ENCODE measurements around the gene UBLCP1. TPM values are rescaled to one million over a fixed set of nuclear protein-coding genes. Genes with fewer than 3 reads are reported as not detected.

UBLCP1 gene
- total RNA-seq, 1 donor from 2014 or later, result 15.0 TPM

DNA sequence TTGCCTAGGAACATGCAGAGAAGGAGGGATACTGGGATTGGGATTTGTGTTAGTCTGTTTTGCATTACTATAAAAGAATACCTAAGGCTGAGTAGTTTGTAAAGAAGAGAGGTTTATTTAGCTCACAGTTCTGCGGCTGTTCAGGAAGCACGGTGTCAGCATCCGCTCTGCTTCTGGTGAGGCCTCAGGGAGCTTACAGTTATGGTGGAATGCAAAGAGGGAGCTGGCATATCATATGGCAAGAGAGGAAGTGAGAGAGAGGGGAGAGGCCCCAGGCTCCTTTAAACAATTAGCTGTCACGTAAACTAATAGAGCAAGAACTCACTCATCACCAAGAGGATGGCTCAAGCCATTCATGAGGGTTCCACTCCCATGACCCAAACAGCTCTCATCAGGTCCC, 40.2 kb downstream of the UBLCP1 start:
- H3K9me3 ChIP-seq, result no peaks in the 10 kb centered on the region
- TF ChIP-seq, protein P1, sequence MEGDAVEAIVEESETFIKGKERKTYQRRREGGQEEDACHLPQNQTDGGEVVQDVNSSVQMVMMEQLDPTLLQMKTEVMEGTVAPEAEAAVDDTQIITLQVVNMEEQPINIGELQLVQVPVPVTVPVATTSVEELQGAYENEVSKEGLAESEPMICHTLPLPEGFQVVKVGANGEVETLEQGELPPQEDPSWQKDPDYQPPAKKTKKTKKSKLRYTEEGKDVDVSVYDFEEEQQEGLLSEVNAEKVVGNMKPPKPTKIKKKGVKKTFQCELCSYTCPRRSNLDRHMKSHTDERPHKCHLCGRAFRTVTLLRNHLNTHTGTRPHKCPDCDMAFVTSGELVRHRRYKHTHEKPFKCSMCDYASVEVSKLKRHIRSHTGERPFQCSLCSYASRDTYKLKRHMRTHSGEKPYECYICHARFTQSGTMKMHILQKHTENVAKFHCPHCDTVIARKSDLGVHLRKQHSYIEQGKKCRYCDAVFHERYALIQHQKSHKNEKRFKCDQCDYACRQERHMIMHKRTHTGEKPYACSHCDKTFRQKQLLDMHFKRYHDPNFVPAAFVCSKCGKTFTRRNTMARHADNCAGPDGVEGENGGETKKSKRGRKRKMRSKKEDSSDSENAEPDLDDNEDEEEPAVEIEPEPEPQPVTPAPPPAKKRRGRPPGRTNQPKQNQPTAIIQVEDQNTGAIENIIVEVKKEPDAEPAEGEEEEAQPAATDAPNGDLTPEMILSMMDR (IDR thresholded peaks at IDR 0.05), result no peak
- TF ChIP-seq POLR2A (IDR thresholded peaks at IDR 0.05), result no peak
- intact Hi-C loops (cut with DNase I), result no loop called here
- no peaks in the 10 kb centered on the region for H3K36me3 ChIP-seq
- H3K27ac ChIP-seq, result no peak overlapping the region
- DNase-seq (ENCODE audit: extremely low spot score in 2 of 2), result no peak
- no peaks in the 10 kb centered on the region for H3K4me1 ChIP-seq
- H3K4me3 ChIP-seq, result no peak overlapping the region
- H3K27me3 ChIP-seq, result no peaks in the 10 kb centered on the region

DNA sequence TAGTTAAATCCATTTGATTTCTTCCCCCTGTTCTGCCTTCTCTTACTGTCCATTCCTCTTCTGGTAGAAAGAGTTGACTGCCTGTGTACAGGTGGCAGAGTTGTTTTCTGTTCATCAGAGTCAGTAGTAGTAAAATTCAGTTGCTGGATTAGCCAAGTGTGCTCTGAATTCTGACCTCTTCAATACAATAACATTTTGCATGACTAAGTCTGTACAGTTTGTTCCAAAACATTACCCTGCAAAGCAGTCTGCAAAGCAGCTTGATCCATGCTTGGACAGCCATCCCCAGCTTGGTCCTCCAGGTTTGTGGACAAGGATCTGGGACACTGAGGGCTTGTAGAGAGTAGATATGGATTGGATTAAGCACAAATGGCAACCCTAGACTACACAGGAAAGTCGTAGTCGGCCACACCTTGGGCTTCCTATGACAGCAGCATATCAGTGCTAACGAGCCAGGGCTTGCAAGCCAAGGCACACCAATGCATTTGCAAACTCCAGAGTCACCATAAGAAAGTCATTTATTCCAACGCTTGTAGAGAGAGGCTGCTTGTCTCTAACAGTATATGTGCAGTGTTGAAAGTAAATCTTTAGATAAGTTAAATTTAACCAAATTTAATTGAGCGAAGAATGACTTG, 42.0 kb downstream of the UBLCP1 start:
- Histone ChIP-seq H3K4me3 (no peak overlapping the region), H3K9me3 (no peaks in the 10 kb centered on the region), H3K4me1 (no peaks in the 10 kb centered on the region), H3K36me3 (no peaks in the 10 kb centered on the region), H3K27ac (no peak overlapping the region), H3K27me3 (no peaks in the 10 kb centered on the region)
- no peak for DNase-seq (ENCODE audit: extremely low spot score in 2 of 2)
- TF ChIP-seq POLR2A (IDR thresholded peaks at IDR 0.05), result no peak
- intact Hi-C loops (cut with DNase I), result no loop called here

DNA sequence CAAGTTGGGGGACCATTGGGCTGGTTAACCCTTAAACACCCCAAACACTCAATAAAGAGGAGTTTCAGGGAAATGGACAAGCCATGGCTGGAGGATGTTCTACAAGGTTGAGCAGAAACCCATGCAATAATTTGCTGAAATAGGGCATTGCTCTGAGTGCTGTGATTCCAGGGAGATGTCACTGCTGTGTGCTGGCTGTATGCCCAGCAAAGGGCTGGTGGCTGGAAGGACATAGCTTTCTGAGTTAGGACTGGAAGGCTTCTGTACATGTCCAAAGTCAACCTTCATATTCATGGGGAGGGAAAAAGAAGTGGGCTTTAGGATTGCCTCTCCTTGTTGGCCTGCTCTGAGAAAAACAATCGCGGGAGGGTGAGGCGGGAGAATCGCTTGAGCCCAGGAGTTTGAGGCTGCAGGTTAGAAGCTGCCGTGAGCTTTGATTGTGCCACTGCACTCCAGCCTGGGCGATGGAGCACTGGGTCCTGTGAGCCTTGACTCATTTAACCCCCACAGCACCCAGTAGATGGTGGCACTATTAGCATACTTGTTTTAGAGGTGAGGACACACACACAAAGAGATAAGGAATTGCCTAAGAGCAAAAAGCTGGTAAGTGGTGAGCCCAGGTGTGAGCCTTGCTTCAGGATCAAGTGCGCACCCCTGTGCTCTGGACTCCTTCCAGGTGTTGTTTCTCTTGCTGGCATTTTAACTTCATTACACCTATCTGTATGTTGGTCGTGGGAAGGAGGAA, 46.8 kb downstream of the UBLCP1 start:
- DNase-seq (ENCODE audit: extremely low spot score in 2 of 2), result no peak
- H3K27ac ChIP-seq, result no peak overlapping the region
- H3K9me3 ChIP-seq, result no peaks in the 10 kb centered on the region
- TF ChIP-seq POLR2AphosphoS5 (IDR thresholded peaks at IDR 0.05; ENCODE audit: insufficient read depth in 1 of 2, low read depth in 1 of 2), result no peak
- TF ChIP-seq POLR2A (IDR thresholded peaks at IDR 0.05), result no peak
- TF ChIP-seq, protein P1 (IDR thresholded peaks at IDR 0.05), result no peak
- H3K4me1 ChIP-seq, result no peaks in the 10 kb centered on the region
- H3K36me3 ChIP-seq, result no peaks in the 10 kb centered on the region
- H3K4me3 ChIP-seq, result no peak overlapping the region
- no peaks in the 10 kb centered on the region for H3K27me3 ChIP-seq
- intact Hi-C loops (cut with DNase I), result no loop called here

DNA sequence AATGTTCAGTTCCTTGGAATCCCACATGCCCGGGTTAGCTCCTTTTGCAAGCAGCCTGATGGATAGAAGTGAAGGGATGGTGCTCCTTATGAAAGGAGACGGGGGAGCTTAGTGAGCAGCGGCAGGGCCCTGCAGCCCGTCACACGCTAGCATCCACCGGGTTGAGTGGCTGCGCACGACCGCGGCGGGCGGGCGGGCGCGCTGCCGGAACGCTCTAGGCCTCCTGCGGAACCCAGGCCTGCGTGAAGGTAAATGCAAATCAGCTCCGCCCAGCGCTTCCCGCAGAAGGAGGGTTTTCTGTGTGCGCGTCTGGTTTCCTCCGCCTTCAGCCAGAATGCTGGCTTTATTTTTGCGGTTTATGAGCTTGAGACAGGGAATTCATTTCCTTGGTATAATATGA, 47.4 kb downstream of the UBLCP1 start:
- no peak for TF ChIP-seq POLR2A (IDR thresholded peaks at IDR 0.05)
- no peak for TF ChIP-seq POLR2AphosphoS5 (IDR thresholded peaks at IDR 0.05; ENCODE audit: insufficient read depth in 1 of 2, low read depth in 1 of 2)
- TF ChIP-seq, protein P1 (IDR thresholded peaks at IDR 0.05), result no peak
- H3K27ac ChIP-seq, result no peak overlapping the region
- intact Hi-C loops (cut with DNase I), result no loop called here
- no peaks in the 10 kb centered on the region for H3K9me3 ChIP-seq
- H3K4me1 ChIP-seq, result no peaks in the 10 kb centered on the region
- H3K4me3 ChIP-seq, result no peak overlapping the region
- DNase-seq (ENCODE audit: extremely low spot score in 2 of 2), result no peak
- H3K27me3 ChIP-seq, result no peaks in the 10 kb centered on the region
- no peaks in the 10 kb centered on the region for H3K36me3 ChIP-seq

DNA sequence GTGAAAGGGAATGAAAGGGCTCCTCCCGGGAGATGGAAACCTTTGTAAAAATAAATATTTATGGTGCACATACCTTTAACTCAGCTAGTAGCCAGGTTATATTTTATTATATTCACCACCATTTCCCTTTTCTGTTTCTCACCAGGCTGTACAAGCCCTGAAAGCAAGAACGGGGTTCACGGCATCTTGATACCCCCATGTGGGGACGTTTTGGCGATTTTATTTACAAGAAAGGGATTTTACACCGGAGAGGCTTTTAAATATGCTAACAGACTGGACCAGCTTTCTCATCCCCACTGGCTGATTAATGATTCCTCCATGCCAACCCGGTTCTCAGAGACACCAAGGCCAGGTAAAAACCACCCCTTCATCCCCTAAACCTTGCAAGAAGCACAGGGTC, 48.0 kb downstream of the UBLCP1 start:
- no peaks in the 10 kb centered on the region for H3K4me1 ChIP-seq
- no peak overlapping the region for H3K27ac ChIP-seq
- H3K9me3 ChIP-seq, result no peaks in the 10 kb centered on the region
- no peak for DNase-seq (ENCODE audit: extremely low spot score in 2 of 2)
- TF ChIP-seq POLR2A (IDR thresholded peaks at IDR 0.05) (no peak), POLR2AphosphoS5 (IDR thresholded peaks at IDR 0.05; ENCODE audit: insufficient read depth in 1 of 2, low read depth in 1 of 2) (no peak)
- TF ChIP-seq, protein P1 (IDR thresholded peaks at IDR 0.05), result no peak
- intact Hi-C loops (cut with DNase I), result no loop called here
- no peak overlapping the region for H3K4me3 ChIP-seq
- no peaks in the 10 kb centered on the region for H3K36me3 ChIP-seq
- no peaks in the 10 kb centered on the region for H3K27me3 ChIP-seq

Measured in vagina (tissue), 2 donors.